GM19193 (cell line): ENCODE data around the gene STON1.

ENCODE experiments used
- POLR2A ChIP-seq: IDR thresholded peaks from 4 replicates; pipeline ENCODE4 v1.6.1; 2011; ENCODE audit not compliant: insufficient read depth, insufficient read length; ENCODE audit errors: extremely low read depth

STON1 gene, protein sequence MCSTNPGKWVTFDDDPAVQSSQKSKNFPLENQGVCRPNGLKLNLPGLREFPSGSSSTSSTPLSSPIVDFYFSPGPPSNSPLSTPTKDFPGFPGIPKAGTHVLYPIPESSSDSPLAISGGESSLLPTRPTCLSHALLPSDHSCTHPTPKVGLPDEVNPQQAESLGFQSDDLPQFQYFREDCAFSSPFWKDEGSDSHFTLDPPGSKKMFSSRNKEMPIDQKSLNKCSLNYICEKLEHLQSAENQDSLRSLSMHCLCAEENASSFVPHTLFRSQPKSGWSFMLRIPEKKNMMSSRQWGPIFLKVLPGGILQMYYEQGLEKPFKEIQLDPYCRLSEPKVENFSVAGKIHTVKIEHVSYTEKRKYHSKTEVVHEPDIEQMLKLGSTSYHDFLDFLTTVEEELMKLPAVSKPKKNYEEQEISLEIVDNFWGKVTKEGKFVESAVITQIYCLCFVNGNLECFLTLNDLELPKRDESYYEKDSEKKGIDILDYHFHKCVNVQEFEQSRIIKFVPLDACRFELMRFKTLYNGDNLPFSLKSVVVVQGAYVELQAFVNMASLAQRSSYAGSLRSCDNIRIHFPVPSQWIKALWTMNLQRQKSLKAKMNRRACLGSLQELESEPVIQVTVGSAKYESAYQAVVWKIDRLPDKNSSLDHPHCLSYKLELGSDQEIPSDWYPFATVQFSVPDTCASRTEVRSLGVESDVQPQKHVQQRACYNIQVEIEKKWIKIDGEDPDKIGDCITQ

DNA sequence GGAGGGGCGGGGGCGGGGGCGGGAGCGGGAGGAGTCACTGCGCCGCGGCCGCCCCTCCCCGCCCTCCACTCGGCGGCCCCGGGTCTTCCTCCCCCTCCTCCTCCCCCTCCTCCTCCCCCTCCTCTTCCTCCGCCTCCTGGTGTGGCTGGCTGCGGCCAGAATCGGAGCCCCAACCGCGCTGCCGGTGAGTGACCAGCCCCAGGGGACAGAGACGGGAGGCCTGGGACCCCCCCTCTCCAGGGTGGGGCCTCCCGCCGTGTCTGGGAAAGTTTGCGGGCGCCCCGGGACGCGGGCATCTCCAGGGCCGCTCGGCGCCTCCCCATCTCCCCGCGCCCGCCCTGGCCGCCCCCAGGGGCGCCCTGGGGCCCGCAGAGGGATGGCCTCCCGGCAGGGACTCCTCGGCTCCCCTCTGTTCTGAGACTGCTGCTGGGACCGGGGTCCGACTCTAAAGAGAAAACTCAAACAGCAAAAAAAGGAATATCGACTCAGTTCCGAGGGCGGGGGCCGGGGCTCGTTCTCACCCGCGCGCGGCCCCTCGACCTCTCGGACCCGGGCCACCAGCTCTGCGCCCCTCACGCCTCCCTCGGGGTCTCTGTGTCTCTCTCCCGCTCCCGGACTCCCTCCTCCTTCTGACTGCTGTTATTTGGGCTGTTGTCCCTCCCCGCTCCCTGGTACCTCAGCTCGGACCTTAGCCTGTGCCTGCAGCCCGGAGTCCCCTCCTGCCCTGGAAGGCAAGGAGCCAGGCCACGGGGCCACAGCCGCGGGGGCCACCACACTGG, at the start of gene STON1:
Gene STON1 (plus strand): TSS at position 122 of the 779 bp plus-strand sequence. CDS start 50,480 bp downstream, outside the sequence.
- no peak for TF ChIP-seq POLR2A

GRCh38 chr2:48480526-48480925, 49.4 kb upstream of the STON1 start:
- TF ChIP-seq POLR2A: no peak

DNA sequence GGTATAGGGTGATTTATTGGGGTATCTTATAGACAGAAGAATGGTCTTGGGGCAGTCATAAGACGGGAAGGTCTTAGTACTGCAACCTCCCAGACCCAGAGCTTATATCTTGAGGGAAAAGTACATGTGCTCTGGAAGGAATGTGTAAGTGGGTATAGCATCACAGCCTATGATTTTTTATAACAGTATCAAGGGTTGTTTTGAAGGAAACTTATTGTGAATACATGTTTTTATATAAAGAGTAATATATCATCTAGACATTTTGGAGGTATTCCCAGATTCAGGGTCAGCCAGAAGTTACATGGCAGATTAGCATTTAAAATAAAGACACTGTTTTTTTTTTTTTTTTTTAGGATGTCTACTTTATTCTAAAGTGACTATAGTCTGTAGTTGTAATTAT, 47.6 kb upstream of the STON1 start:
- no peak for TF ChIP-seq POLR2A

GRCh38 chr2:48482769-48483168, 47.2 kb upstream of the STON1 start:
- TF ChIP-seq POLR2A: no peak

GRCh38 chr2:48483506-48483905, 46.4 kb upstream of the STON1 start:
- no peak for TF ChIP-seq POLR2A

DNA sequence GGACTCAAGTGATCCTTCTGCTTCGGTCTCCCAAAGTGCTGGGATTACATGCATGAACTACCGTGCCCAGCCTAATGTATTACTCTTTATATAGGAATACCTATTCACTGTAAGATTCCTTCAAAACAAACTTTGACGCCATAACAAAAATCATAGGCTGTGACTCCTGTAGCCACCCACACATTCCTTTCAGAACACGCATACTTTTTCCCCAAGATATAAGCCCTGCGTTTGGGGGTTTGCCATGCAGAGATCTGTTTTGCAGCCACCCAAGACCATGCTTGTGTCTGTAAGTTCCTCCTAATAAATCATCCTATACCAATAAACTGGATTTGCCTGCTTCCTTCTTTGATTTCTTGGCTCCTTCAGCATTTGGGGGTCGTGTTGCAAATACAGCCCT, 46.0 kb upstream of the STON1 start:
- no peak for TF ChIP-seq POLR2A

GRCh38 chr2:48488545-48488944, 41.4 kb upstream of the STON1 start:
- no peak for TF ChIP-seq POLR2A

- TF ChIP-seq POLR2A: no peak
Observed at GRCh38 chr2:48496849-48497248, 33.1 kb upstream of the STON1 start.

GRCh38 chr2:48504647-48505327, 25.2 kb upstream of the STON1 start:
- TF ChIP-seq POLR2A: no peak

- no peak for TF ChIP-seq POLR2A
Observed at GRCh38 chr2:48507111-48507510, 22.8 kb upstream of the STON1 start.

DNA sequence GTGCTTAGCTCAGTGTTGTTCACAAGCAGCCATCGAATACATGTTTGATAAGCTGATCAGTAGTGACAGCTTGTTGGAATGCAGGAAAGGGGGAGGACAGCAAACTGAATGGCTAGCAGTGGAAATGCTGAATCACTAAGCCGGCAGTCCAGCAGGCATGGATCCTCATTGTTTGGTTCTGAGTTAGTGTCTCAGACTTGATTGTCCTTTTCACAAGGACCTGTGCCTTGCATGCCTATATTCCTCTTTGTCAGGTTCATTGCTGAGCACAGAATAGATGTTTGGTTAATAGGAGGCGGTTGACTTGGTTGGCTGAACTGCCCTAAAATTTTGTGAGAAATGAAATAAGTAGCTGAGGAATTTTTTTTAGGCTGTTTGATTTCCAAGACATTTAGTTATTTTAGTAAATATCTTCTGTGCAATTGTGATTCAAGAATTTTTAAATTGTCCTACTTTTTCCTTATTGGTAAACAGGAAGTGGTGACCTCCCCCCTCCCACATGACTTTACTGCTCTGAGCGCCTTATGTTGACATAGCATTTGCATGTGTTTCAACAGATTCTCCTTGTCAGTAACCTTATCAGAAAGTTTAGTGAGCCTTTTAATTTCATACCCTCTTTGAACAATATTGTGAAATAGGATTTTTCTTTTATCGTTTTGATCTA, 21.4 kb upstream of the STON1 start:
- no peak for TF ChIP-seq POLR2A

- no peak for TF ChIP-seq POLR2A
Observed at GRCh38 chr2:48510329-48510728, 19.6 kb upstream of the STON1 start.

GRCh38 chr2:48511849-48512470, 18.0 kb upstream of the STON1 start:
- TF ChIP-seq POLR2A: no peak

- no peak for TF ChIP-seq POLR2A
Observed at GRCh38 chr2:48512571-48512970, 17.4 kb upstream of the STON1 start.
